Stomach (tissue), 4 donors: ENCODE data around the gene TNS1.

Source experiments
- CTCF ChIP-seq, 7 experiments: fragments of 450-650 bp in 4 of 7; fragments of 200-600 bp in 3 of 7; sonication (generic) in 3 of 7; IDR thresholded peaks; one replicate each; pipeline ENCODE4 v1.5.1; 2016 to 2019; ENCODE audit warnings: antibody characterized with exemption in 7 of 7, control low read depth in 2 of 7, mild to moderate bottlenecking in 1 of 7
- POLR2AphosphoS5 ChIP-seq, 3 donors: sonication (generic); formaldehyde crosslinking; IDR thresholded peaks; one replicate each; pipeline ENCODE4 v1.6.1; 2016; ENCODE audit warnings: antibody characterized with exemption in 3 of 3

GRCh38 chr2:218041302-218042168, 38.7 kb upstream of the TNS1 start:
- no peak for TF ChIP-seq CTCF (IDR thresholded peaks at IDR 0.05)
- no peak for TF ChIP-seq POLR2AphosphoS5 (IDR thresholded peaks at IDR 0.05)
